ENCODE measurements around the gene TGM2. TPM values are rescaled to one million over a fixed set of nuclear protein-coding genes. Genes with fewer than 3 reads are reported as not detected.
A peak's percentile ranks its signal among the peaks of the same experiment; 100 is the strongest.

The TGM2 gene
- total RNA-seq, 3 donors from 2014 or later, result 14.9 to 62.2 (median 33.3) TPM

- DNase-seq (peak in 1 of 3 donors; percentile 30), ATAC-seq (no peak)
- Histone ChIP-seq H3K36me3 (ENCODE audit: low read depth) (no peaks in the 10 kb centered on the region), H3K4me3 (no peak overlapping the region), H3K9me3 (no peaks in the 10 kb centered on the region), H3K4me1 (ENCODE audit: low read depth) (peaks cover 11% of the 10 kb centered on the region)
- no peak for TF ChIP-seq CTCF (IDR thresholded peaks at IDR 0.05)
- intact Hi-C loops (cut with DNase I, micrococcal nuclease), result no loop called here
These were observed 8.0 kb downstream of the TGM2 start for GRCh38 chr20:38156888-38157634.

GRCh38 chr20:38156280-38156679 is 8.8 kb downstream of the TGM2 start:
- intact Hi-C loops (cut with DNase I, micrococcal nuclease), result no loop called here
- ATAC-seq, result no peak
- Histone ChIP-seq H3K4me3 (no peak overlapping the region), H3K36me3 (ENCODE audit: low read depth) (no peaks in the 10 kb centered on the region), H3K4me1 (ENCODE audit: low read depth) (peaks cover 15% of the 10 kb centered on the region), H3K9me3 (no peaks in the 10 kb centered on the region)
- DNase-seq, result peak in 1 of 3 donors; percentile 21
- no peak for TF ChIP-seq CTCF (IDR thresholded peaks at IDR 0.05)

- ATAC-seq (no peak), DNase-seq (no peak)
- intact Hi-C loops (cut with DNase I, micrococcal nuclease), result no loop called here
- no peak for TF ChIP-seq CTCF (IDR thresholded peaks at IDR 0.05)
- no peaks in the 10 kb centered on the region for H3K9me3 ChIP-seq
- no peaks in the 10 kb centered on the region for H3K36me3 ChIP-seq (ENCODE audit: low read depth)
- H3K4me3 ChIP-seq, result no peak overlapping the region
- peaks cover 15% of the 10 kb centered on the region for H3K4me1 ChIP-seq (ENCODE audit: low read depth)
These were observed 9.3 kb downstream of the TGM2 start for GRCh38 chr20:38155811-38156210.

- Histone ChIP-seq H3K4me1 (ENCODE audit: low read depth) (peaks cover 15% of the 10 kb centered on the region), H3K9me3 (no peaks in the 10 kb centered on the region), H3K36me3 (ENCODE audit: low read depth) (no peaks in the 10 kb centered on the region), H3K4me3 (no peak overlapping the region)
- ATAC-seq, result no peak
- DNase-seq, result no peak
- no peak for TF ChIP-seq CTCF (IDR thresholded peaks at IDR 0.05)
- intact Hi-C loops (cut with DNase I, micrococcal nuclease), result no loop called here
These were observed 11.7 kb downstream of the TGM2 start for GRCh38 chr20:38153401-38153800.

GRCh38 chr20:38152621-38153221 is 12.3 kb downstream of the TGM2 start:
- DNase-seq (peak; percentile 75 to 90 (median 83)), ATAC-seq (peak; percentile 85)
- H3K4me3 ChIP-seq, result no peak overlapping the region
- TF ChIP-seq CTCF (IDR thresholded peaks at IDR 0.05), result no peak
- no peaks in the 10 kb centered on the region for H3K9me3 ChIP-seq
- intact Hi-C loops (cut with DNase I, micrococcal nuclease), result no loop called here
- H3K4me1 ChIP-seq (ENCODE audit: low read depth), result peaks cover 15% of the 10 kb centered on the region
- H3K36me3 ChIP-seq (ENCODE audit: low read depth), result no peaks in the 10 kb centered on the region
